ENCODE data around the gene BLZF1.

BLZF1 gene

GRCh38 chr1:169348383-169349036 lies 19.5 kb upstream of the BLZF1 start:
- Histone ChIP-seq H2AFZ (ENCODE audit: low read depth, low read length, severe bottlenecking) (no peak overlapping the region), H3K9ac (ENCODE audit: low read length) (no peak overlapping the region), H4K20me1 (ENCODE audit: low read depth, low read length) (no peaks in the 10 kb centered on the region), H3K4me2 (ENCODE audit: low read depth, low read length, poor library complexity, severe bottlenecking) (no peak overlapping the region), H3K36me3 (ENCODE audit: low read length) (no peaks in the 10 kb centered on the region), H3K9me3 (ENCODE audit: insufficient read depth, low read length) (no peaks in the 10 kb centered on the region), H3K4me3 (ENCODE audit: insufficient read depth, low read length, poor library complexity, severe bottlenecking) (no peak overlapping the region), H3K27me3 (ENCODE audit: low read length) (no peaks in the 10 kb centered on the region), H3K9me2 (replicated peaks; ENCODE audit: insufficient read depth, low read length) (no peaks in the 10 kb centered on the region), H3K79me2 (ENCODE audit: insufficient read depth, low read length) (no peaks in the 10 kb centered on the region), H3F3A (ENCODE audit: insufficient read depth) (no peaks in the 10 kb centered on the region), H3K27ac (ENCODE audit: low read depth, low read length) (no peak overlapping the region)
- no peak for TF ChIP-seq EZH2phosphoT487 (conservative IDR thresholded peaks at IDR 0.05; ENCODE audit: low read length)
- TF ChIP-seq, protein P1, sequence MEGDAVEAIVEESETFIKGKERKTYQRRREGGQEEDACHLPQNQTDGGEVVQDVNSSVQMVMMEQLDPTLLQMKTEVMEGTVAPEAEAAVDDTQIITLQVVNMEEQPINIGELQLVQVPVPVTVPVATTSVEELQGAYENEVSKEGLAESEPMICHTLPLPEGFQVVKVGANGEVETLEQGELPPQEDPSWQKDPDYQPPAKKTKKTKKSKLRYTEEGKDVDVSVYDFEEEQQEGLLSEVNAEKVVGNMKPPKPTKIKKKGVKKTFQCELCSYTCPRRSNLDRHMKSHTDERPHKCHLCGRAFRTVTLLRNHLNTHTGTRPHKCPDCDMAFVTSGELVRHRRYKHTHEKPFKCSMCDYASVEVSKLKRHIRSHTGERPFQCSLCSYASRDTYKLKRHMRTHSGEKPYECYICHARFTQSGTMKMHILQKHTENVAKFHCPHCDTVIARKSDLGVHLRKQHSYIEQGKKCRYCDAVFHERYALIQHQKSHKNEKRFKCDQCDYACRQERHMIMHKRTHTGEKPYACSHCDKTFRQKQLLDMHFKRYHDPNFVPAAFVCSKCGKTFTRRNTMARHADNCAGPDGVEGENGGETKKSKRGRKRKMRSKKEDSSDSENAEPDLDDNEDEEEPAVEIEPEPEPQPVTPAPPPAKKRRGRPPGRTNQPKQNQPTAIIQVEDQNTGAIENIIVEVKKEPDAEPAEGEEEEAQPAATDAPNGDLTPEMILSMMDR (IDR thresholded peaks at IDR 0.05; ENCODE audit: insufficient read depth, low read length, poor library complexity, severe bottlenecking) = peak; percentile 67

DNA sequence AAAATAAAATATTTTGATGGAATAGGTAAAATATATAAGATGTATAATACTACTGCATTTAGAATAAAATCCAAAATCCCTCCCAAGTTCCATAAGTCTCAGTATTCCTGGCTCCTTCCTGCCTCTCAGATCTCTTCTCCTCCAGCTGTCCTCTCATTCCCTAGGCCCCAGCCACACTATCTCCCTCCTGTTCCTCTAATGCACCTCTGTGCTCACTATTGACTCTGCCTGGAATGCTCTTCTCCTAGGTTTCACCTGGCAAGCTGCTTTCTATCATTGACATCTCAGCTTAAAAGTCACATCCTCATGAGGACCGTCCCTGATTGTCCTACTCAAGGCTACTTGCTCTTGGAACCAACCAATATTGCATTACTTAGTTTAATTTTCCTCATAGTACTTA lies 7.6 kb upstream of the BLZF1 start:
- TF ChIP-seq, protein P1 (IDR thresholded peaks at IDR 0.05; ENCODE audit: insufficient read depth, low read length, poor library complexity, severe bottlenecking) = no peak
- TF ChIP-seq EZH2phosphoT487 (conservative IDR thresholded peaks at IDR 0.05; ENCODE audit: low read length) = no peak
- no peaks in the 10 kb centered on the region for H3K27me3 ChIP-seq (ENCODE audit: low read length)
- no peak overlapping the region for H3K4me2 ChIP-seq (ENCODE audit: low read depth, low read length, poor library complexity, severe bottlenecking)

DNA sequence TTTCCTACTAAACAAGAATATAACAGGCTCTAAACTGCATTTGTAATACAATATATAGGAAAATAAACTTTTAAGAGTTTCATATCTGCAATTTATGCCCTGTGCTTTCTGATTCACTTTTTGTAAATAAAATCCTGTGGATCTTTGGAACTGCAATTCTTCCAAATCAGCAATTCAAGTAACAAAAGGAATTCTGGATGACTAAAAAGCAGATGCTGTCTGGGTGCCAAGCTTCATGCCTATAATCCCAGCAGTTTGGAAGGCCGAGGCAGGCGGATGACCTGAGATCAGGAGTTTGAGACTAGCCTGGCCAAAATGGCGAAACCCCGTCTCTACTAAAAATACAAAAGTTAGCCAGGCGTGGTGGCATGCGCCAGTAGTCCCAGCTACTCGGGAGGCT lies 6.7 kb upstream of the BLZF1 start:
- no peaks in the 10 kb centered on the region for H3K9me3 ChIP-seq (ENCODE audit: insufficient read depth, low read length)
- TF ChIP-seq, protein P1 (IDR thresholded peaks at IDR 0.05; ENCODE audit: insufficient read depth, low read length, poor library complexity, severe bottlenecking) = no peak
- no peak for TF ChIP-seq EZH2phosphoT487 (conservative IDR thresholded peaks at IDR 0.05; ENCODE audit: low read length)
- H4K20me1 ChIP-seq (ENCODE audit: low read depth, low read length) = no peaks in the 10 kb centered on the region; the same call in 1 of the 2 replicates
- no peaks in the 10 kb centered on the region for H3K79me2 ChIP-seq (ENCODE audit: insufficient read depth, low read length)
- no peak overlapping the region for H3K9ac ChIP-seq (ENCODE audit: low read length)
- H3F3A ChIP-seq (ENCODE audit: insufficient read depth) = no peaks in the 10 kb centered on the region
- H3K27me3 ChIP-seq (ENCODE audit: low read length) = no peaks in the 10 kb centered on the region
- no peak overlapping the region for H3K4me3 ChIP-seq (ENCODE audit: insufficient read depth, low read length, poor library complexity, severe bottlenecking)
- no peak overlapping the region for H2AFZ ChIP-seq (ENCODE audit: low read depth, low read length, severe bottlenecking)
- H3K4me2 ChIP-seq (ENCODE audit: low read depth, low read length, poor library complexity, severe bottlenecking) = no peak overlapping the region
- H3K36me3 ChIP-seq (ENCODE audit: low read length) = no peaks in the 10 kb centered on the region
- H3K27ac ChIP-seq (ENCODE audit: low read depth, low read length) = no peak overlapping the region
- H3K9me2 ChIP-seq (replicated peaks; ENCODE audit: insufficient read depth, low read length) = no peaks in the 10 kb centered on the region

More for the DNA sequence above, 7.6 kb upstream of the BLZF1 start:
- no peaks in the 10 kb centered on the region for H3K9me3 ChIP-seq (ENCODE audit: insufficient read depth, low read length)
- H3K27ac ChIP-seq (ENCODE audit: low read depth, low read length) = no peak overlapping the region
- H2AFZ ChIP-seq (ENCODE audit: low read depth, low read length, severe bottlenecking) = no peak overlapping the region
- no peak overlapping the region for H3K9ac ChIP-seq (ENCODE audit: low read length)
- H4K20me1 ChIP-seq (ENCODE audit: low read depth, low read length) = no peaks in the 10 kb centered on the region; the same call in 1 of the 2 replicates
- H3F3A ChIP-seq (ENCODE audit: insufficient read depth) = no peaks in the 10 kb centered on the region
- no peaks in the 10 kb centered on the region for H3K36me3 ChIP-seq (ENCODE audit: low read length)
- H3K9me2 ChIP-seq (replicated peaks; ENCODE audit: insufficient read depth, low read length) = no peaks in the 10 kb centered on the region
- no peak overlapping the region for H3K4me3 ChIP-seq (ENCODE audit: insufficient read depth, low read length, poor library complexity, severe bottlenecking)
- no peaks in the 10 kb centered on the region for H3K79me2 ChIP-seq (ENCODE audit: insufficient read depth, low read length)
